PC-9 (cell line): Measurements from ENCODE around the gene KIF6. TPM values are rescaled to one million over a fixed set of nuclear protein-coding genes. Genes with fewer than 3 reads are reported as not detected.

Source experiments
- BruUV-seq: library from RNA; stranded (reverse); fragments of 400-500 nt; replicated peaks from 2 replicates; lab custom pipeline; 2021; lab: Mats Ljungman, UMichigan
- CTCF ChIA-PET: fragments of 300-600 bp; sonication (Branson Sonifier 250); formaldehyde crosslinking; loops from one replicate; lab custom pipeline; 2022; ENCODE audit warnings: antibody characterized with exemption; lab: Charles Lee
- POLR2A ChIA-PET: fragments of 300-600 bp; sonication (Branson Sonifier 250); formaldehyde crosslinking; loops from one replicate; lab custom pipeline; 2022; ENCODE audit warnings: antibody characterized with exemption; ENCODE audit not compliant: unreplicated experiment; lab: Charles Lee
- DNase-seq, 2 experiments: peaks; one replicate each; pipeline versions ENCODE4 v3.0.0 to v3.0.0-alpha.2; 2015 to 2022; ENCODE audit warnings: mixed read lengths in 1 of 2
- H2AFZ ChIP-seq: fragments of 200-600 bp; sonication (generic); 2 replicates; pipeline ENCODE4 v1.8.1; 2017; ENCODE audit warnings: antibody characterized with exemption
- H3F3A ChIP-seq: fragments of 200-600 bp; sonication (generic); 2 replicates; pipeline ENCODE4 v1.8.1; 2017; ENCODE audit warnings: antibody characterized with exemption, mild to moderate bottlenecking, low read depth; ENCODE audit not compliant: insufficient read depth
- H3K27ac ChIP-seq: fragments of 200-600 bp; sonication (generic); 2 replicates; pipeline ENCODE4 v1.6.1; 2016; ENCODE audit warnings: mixed run types
- H3K27me3 ChIP-seq: fragments of 200-600 bp; sonication (generic); 2 replicates; pipeline ENCODE4 v1.6.1; 2016; ENCODE audit warnings: low read depth, mixed run types; ENCODE audit not compliant: insufficient read depth
- H3K36me3 ChIP-seq: fragments of 200-600 bp; sonication (generic); 2 replicates; pipeline ENCODE4 v1.6.1; 2016; ENCODE audit warnings: low read depth, mixed run types
- H3K4me1 ChIP-seq: fragments of 200-600 bp; sonication (generic); replicated peaks from 2 replicates; pipeline ENCODE4 v1.6.1; 2016; ENCODE audit warnings: mixed run types; ENCODE audit not compliant: insufficient read depth
- H3K4me2 ChIP-seq: fragments of 200-600 bp; sonication (generic); 2 replicates; pipeline ENCODE4 v1.6.1; 2017; ENCODE audit warnings: mixed run types
- H3K4me3 ChIP-seq: fragments of 200-600 bp; sonication (generic); 2 replicates; pipeline ENCODE4 v1.6.1; 2016; ENCODE audit warnings: mixed run types
- H3K79me2 ChIP-seq: fragments of 200-600 bp; sonication (generic); 2 replicates; pipeline ENCODE4 v1.6.1; 2017; ENCODE audit warnings: low read depth, mixed run types
- H3K9me2 ChIP-seq: fragments of 200-600 bp; sonication (generic); 2 replicates; pipeline ENCODE4 v1.8.1; 2017; ENCODE audit warnings: mild to moderate bottlenecking; ENCODE audit not compliant: insufficient read depth
- H3K9me3 ChIP-seq: fragments of 200-600 bp; sonication (generic); 2 replicates; pipeline ENCODE4 v1.8.1; 2016; ENCODE audit warnings: low read depth; ENCODE audit not compliant: insufficient read depth
- H4K20me1 ChIP-seq: fragments of 200-600 bp; sonication (generic); 2 replicates; pipeline ENCODE4 v1.8.1; 2017; ENCODE audit not compliant: insufficient read depth
- EZH2 ChIP-seq: fragments of 200-600 bp; sonication (generic); IDR thresholded peaks from 2 replicates; pipeline ENCODE4 v1.8.0; 2017; ENCODE audit warnings: antibody characterized with exemption, low read depth
- intact Hi-C: fragments of 100-400 bp; cut with micrococcal nuclease; formaldehyde crosslinking; loops from one replicate; pipeline ENCODE4 v1.10.0; 2022; ENCODE audit not compliant: unreplicated experiment
- total RNA-seq: library from RNA; stranded (reverse); gene quantifications from 2 replicates; pipeline ENCODE4 v1.2.3, GENCODE V29; 2021
- TF ChIP-seq, protein P1 (sequence below): fragments of 200-600 bp; sonication (generic); conservative IDR thresholded peaks from 2 replicates; pipeline ENCODE4 v1.6.1; 2017; ENCODE audit warnings: mixed run types, antibody characterized with exemption, mild to moderate bottlenecking, moderate library complexity

The KIF6 gene
- total RNA-seq, 1 experiment from 2014 or later = not detected

DNA sequence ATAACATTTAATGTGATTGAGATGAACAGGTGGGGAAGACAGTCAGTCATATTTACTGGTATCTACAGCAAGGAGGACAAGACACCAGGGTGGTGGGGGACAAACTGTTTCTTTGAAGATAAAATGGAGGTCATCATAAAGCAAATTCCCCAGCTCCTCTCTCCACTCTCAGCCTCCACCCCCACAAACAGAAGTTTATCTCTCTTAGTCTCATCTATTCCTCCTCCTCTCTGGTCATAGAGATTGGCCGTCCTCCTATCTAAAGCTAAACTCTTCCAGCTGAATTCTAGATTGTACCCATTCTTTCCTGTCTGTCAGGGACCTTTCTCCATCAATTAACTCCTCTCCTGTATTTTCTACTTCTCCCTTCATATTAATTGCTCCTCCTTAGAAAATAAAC, 71.1 kb downstream of the KIF6 start:
- TF ChIP-seq, protein P1, sequence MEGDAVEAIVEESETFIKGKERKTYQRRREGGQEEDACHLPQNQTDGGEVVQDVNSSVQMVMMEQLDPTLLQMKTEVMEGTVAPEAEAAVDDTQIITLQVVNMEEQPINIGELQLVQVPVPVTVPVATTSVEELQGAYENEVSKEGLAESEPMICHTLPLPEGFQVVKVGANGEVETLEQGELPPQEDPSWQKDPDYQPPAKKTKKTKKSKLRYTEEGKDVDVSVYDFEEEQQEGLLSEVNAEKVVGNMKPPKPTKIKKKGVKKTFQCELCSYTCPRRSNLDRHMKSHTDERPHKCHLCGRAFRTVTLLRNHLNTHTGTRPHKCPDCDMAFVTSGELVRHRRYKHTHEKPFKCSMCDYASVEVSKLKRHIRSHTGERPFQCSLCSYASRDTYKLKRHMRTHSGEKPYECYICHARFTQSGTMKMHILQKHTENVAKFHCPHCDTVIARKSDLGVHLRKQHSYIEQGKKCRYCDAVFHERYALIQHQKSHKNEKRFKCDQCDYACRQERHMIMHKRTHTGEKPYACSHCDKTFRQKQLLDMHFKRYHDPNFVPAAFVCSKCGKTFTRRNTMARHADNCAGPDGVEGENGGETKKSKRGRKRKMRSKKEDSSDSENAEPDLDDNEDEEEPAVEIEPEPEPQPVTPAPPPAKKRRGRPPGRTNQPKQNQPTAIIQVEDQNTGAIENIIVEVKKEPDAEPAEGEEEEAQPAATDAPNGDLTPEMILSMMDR = no peak
- no peak for TF ChIP-seq EZH2
- ChIA-PET CTCF (no interaction called here), POLR2A (no interaction called here)
- no peak overlapping the region for H3K4me2 ChIP-seq
- H4K20me1 ChIP-seq = no peaks in the 10 kb centered on the region
- no peak overlapping the region for H3K27ac ChIP-seq
- no peaks in the 10 kb centered on the region for H3K79me2 ChIP-seq
- intact Hi-C loops = no loop called here
- H2AFZ ChIP-seq = no peak overlapping the region
- no peaks in the 10 kb centered on the region for H3K9me3 ChIP-seq
- H3K4me1 ChIP-seq = no peaks in the 10 kb centered on the region
- H3F3A ChIP-seq = no peaks in the 10 kb centered on the region
- no peak overlapping the region for H3K4me3 ChIP-seq
- no peak for DNase-seq
- peaks cover 8% of the 10 kb centered on the region; the same call in 1 of the 2 replicates for H3K27me3 ChIP-seq
- BruUV-seq = no TSS peak
- no peaks in the 10 kb centered on the region for H3K9me2 ChIP-seq
- no peaks in the 10 kb centered on the region for H3K36me3 ChIP-seq

- no peak for TF ChIP-seq EZH2
- TF ChIP-seq, protein P1 = no peak
- BruUV-seq = no TSS peak
- Histone ChIP-seq H3K4me3 (no peak overlapping the region), H3K27ac (no peak overlapping the region), H2AFZ (no peak overlapping the region), H3K79me2 (no peaks in the 10 kb centered on the region), H3F3A (no peaks in the 10 kb centered on the region), H3K4me1 (no peaks in the 10 kb centered on the region), H3K9me3 (no peaks in the 10 kb centered on the region), H3K36me3 (no peaks in the 10 kb centered on the region), H3K27me3 (peaks cover 8% of the 10 kb centered on the region; the same call in 1 of the 2 replicates), H3K9me2 (no peaks in the 10 kb centered on the region), H4K20me1 (no peaks in the 10 kb centered on the region), H3K4me2 (no peak overlapping the region)
- no peak for DNase-seq
- CTCF ChIA-PET = no interaction called here
- intact Hi-C loops = no loop called here
- POLR2A ChIA-PET = no interaction called here
Measured at GRCh38 chr6:39653612-39654011, 71.6 kb downstream of the KIF6 start.

- DNase-seq = no peak
- Histone ChIP-seq H3K4me3 (no peak overlapping the region), H3K36me3 (no peaks in the 10 kb centered on the region), H3F3A (no peaks in the 10 kb centered on the region), H2AFZ (no peak overlapping the region), H4K20me1 (no peaks in the 10 kb centered on the region), H3K27ac (no peak overlapping the region), H3K4me1 (no peaks in the 10 kb centered on the region), H3K4me2 (no peak overlapping the region), H3K27me3 (peaks cover 17% of the 10 kb centered on the region), H3K9me2 (no peaks in the 10 kb centered on the region), H3K79me2 (no peaks in the 10 kb centered on the region), H3K9me3 (no peaks in the 10 kb centered on the region)
- intact Hi-C loops = no loop called here
- TF ChIP-seq EZH2 = no peak
- TF ChIP-seq, protein P1 = no peak
- ChIA-PET POLR2A (no interaction called here), CTCF (no interaction called here)
- no TSS peak for BruUV-seq
Measured at GRCh38 chr6:39649996-39650395, 75.2 kb downstream of the KIF6 start.
